HG03103 (cell line): ENCODE measurements around the gene NUDT2.

ENCODE experiments used
- ATAC-seq: cut with Tn5 transposase; IDR thresholded peaks from one replicate; pipeline ENCODE4 v1.9.1; 2021; ENCODE audit warnings: low read depth; ENCODE audit not compliant: unreplicated experiment

The NUDT2 gene

GRCh38 chr9:34382054-34382453 is 52.7 kb downstream of the NUDT2 start:
- no peak for ATAC-seq

- no peak for ATAC-seq
Measured at GRCh38 chr9:34382879-34383278, 53.5 kb downstream of the NUDT2 start.

GRCh38 chr9:34383904-34384303 is 54.5 kb downstream of the NUDT2 start:
- no peak for ATAC-seq

GRCh38 chr9:34384368-34385165 is 55.2 kb downstream of the NUDT2 start:
- no peak for ATAC-seq

GRCh38 chr9:34385561-34386230 is 56.3 kb downstream of the NUDT2 start:
- ATAC-seq: no peak

GRCh38 chr9:34386656-34387055 is 57.3 kb downstream of the NUDT2 start:
- ATAC-seq: no peak

GRCh38 chr9:34387239-34387638 is 57.9 kb downstream of the NUDT2 start:
- ATAC-seq: no peak

GRCh38 chr9:34392511-34392910 is 63.1 kb downstream of the NUDT2 start:
- ATAC-seq: no peak
